ENCODE measurements around the gene ZNF839.
"Not testable (repeated sequence)": the region's sequence is repeated elsewhere in the genome, so short reads cannot be mapped to it uniquely, and the experiment has no call there.

ZNF839 gene

GRCh38 chr14:102314242-102315011 lies 5.1 kb upstream of the ZNF839 start:
- DNase-seq, result peak; percentile 68 to 81 (median 72)

- DNase-seq, result no peak
Observed at GRCh38 chr14:102315121-102315520, 4.4 kb upstream of the ZNF839 start.

GRCh38 chr14:102316338-102316742 lies 3.2 kb upstream of the ZNF839 start:
- peak in 2 of 5 experiments; percentile 22 to 68 for DNase-seq

GRCh38 chr14:102316743-102317563 lies 2.6 kb upstream of the ZNF839 start:
- peak; percentile 90 to 94 (median 92) for DNase-seq

GRCh38 chr14:102317564-102318248 lies 1.8 kb upstream of the ZNF839 start:
- peak in 1 of 5 experiments; percentile 81 for DNase-seq

- no peak for DNase-seq
Observed at GRCh38 chr14:102318781-102319276, 717 bp upstream of the ZNF839 start.

- DNase-seq, result peak; percentile 16 to 52 (median 27)
Observed at GRCh38 chr14:102320033-102320660, 601 bp downstream of the ZNF839 start.

GRCh38 chr14:102320671-102321455 lies 1.3 kb downstream of the ZNF839 start:
- DNase-seq, result no peak

GRCh38 chr14:102321456-102322422 lies 2.2 kb downstream of the ZNF839 start:
- no peak for DNase-seq

- peak in 1 of 5 experiments; percentile 31 for DNase-seq
Observed at GRCh38 chr14:102323102-102323501, 3.6 kb downstream of the ZNF839 start.

GRCh38 chr14:102325791-102326345 lies 6.3 kb downstream of the ZNF839 start:
- DNase-seq, result no peak

- no peak for DNase-seq
Observed at GRCh38 chr14:102326583-102326982, 7.0 kb downstream of the ZNF839 start.

GRCh38 chr14:102329381-102329780 lies 9.8 kb downstream of the ZNF839 start:
- DNase-seq, result not testable (repeated sequence)

- DNase-seq, result no peak
Observed at GRCh38 chr14:102330806-102331205, 11.3 kb downstream of the ZNF839 start.

- no peak for DNase-seq
Observed at GRCh38 chr14:102333390-102333789, 13.8 kb downstream of the ZNF839 start.

GRCh38 chr14:102333795-102334705 lies 14.5 kb downstream of the ZNF839 start:
- DNase-seq, result no peak

- no peak for DNase-seq
Observed at GRCh38 chr14:102335163-102335562, 15.6 kb downstream of the ZNF839 start.

- DNase-seq, result no peak
Observed at GRCh38 chr14:102338724-102339123, 19.2 kb downstream of the ZNF839 start.

GRCh38 chr14:102341566-102341965 lies 22.0 kb downstream of the ZNF839 start:
- no peak for DNase-seq

Measured in T-helper 2 cell (primary cell).